Muscle layer of duodenum (tissue), 2 donors: ENCODE data around the gene FTSJ3.
"Not testable (repeated sequence)": the region's sequence is repeated elsewhere in the genome, so short reads cannot be mapped to it uniquely, and the experiment has no call there.

Source experiments
- H3K27ac ChIP-seq: one replicate; pipeline ENCODE4 v1.7.0; 2013; ENCODE audit warnings: mild to moderate bottlenecking, low read length
- H3K27me3 ChIP-seq: one replicate; pipeline ENCODE4 v1.7.0; 2013; ENCODE audit warnings: low read depth, mild to moderate bottlenecking, control low read depth, low read length
- H3K36me3 ChIP-seq, 2 donors: one replicate each; pipeline ENCODE4 v1.7.0; 2013; ENCODE audit warnings: low read length in 2 of 2, control low read depth in 1 of 2, mild to moderate bottlenecking in 1 of 2; ENCODE audit not compliant: insufficient read depth in 2 of 2, control insufficient read depth in 1 of 2
- H3K4me1 ChIP-seq, 2 donors: one replicate each; pipeline ENCODE4 v1.7.0; 2013; ENCODE audit warnings: low read length in 2 of 2, mild to moderate bottlenecking in 2 of 2, control low read depth in 1 of 2, moderate library complexity in 1 of 2; ENCODE audit not compliant: insufficient read depth in 2 of 2, control insufficient read depth in 1 of 2
- H3K4me3 ChIP-seq, 2 donors: one replicate each; pipeline ENCODE4 v1.7.0; 2013; ENCODE audit warnings: low read length in 2 of 2, low read depth in 1 of 2, mild to moderate bottlenecking in 1 of 2
- H3K9me3 ChIP-seq, 2 donors: one replicate each; pipeline ENCODE4 v1.7.0; 2013; ENCODE audit warnings: low read length in 2 of 2, control low read depth in 1 of 2, mild to moderate bottlenecking in 1 of 2; ENCODE audit not compliant: control insufficient read depth in 1 of 2
- donor health status: healthy.

Gene FTSJ3

GRCh38 chr17:63827002-63827800 lies at the start of gene FTSJ3, which contains the start of gene PSMC5:
TSS of gene FTSJ3 (minus strand) at chr17:63827663. CDS start at chr17:63826902, 761 bp downstream.
TSS of gene PSMC5 (plus strand) at chr17:63827431. CDS start at chr17:63827491, 60 bp downstream.
- peaks cover 60 to 62% of the 10 kb centered on the region in 2 donors for H3K36me3 ChIP-seq
- H3K27ac ChIP-seq: peak within 1 kb of the TSS; percentile 97
- H3K4me1 ChIP-seq: peaks cover 13 to 24% of the 10 kb centered on the region in 2 donors
- H3K9me3 ChIP-seq: no peaks in the 10 kb centered on the region
- peak within 1 kb of the TSS; percentile 85 to 87 for H3K4me3 ChIP-seq
- H3K27me3 ChIP-seq: no peaks in the 10 kb centered on the region

GRCh38 chr17:63874693-63875092 lies 47.2 kb upstream of the FTSJ3 start:
- H3K27me3 ChIP-seq, H3K27ac ChIP-seq, H3K4me3 ChIP-seq, H3K4me1 ChIP-seq, H3K9me3 ChIP-seq, H3K36me3 ChIP-seq: not testable (repeated sequence)

- H3K4me3 ChIP-seq, H3K9me3 ChIP-seq, H3K4me1 ChIP-seq, H3K36me3 ChIP-seq, H3K27ac ChIP-seq, H3K27me3 ChIP-seq: not testable (repeated sequence)
Observed at GRCh38 chr17:63874061-63874626, 46.7 kb upstream of the FTSJ3 start.

- not testable (repeated sequence) for H3K4me1 ChIP-seq, H3K4me3 ChIP-seq, H3K9me3 ChIP-seq, H3K27me3 ChIP-seq, H3K36me3 ChIP-seq, H3K27ac ChIP-seq
Observed at GRCh38 chr17:63873577-63873976, 46.1 kb upstream of the FTSJ3 start, which contains the start of gene CSH2. TSS of gene CSH2 (minus strand) at chr17:63873677. CDS start at chr17:63873614, 63 bp downstream.

- not testable (repeated sequence) for H3K4me3 ChIP-seq, H3K36me3 ChIP-seq, H3K9me3 ChIP-seq, H3K27ac ChIP-seq, H3K4me1 ChIP-seq, H3K27me3 ChIP-seq
Observed at GRCh38 chr17:63871646-63872365, 44.3 kb upstream of the FTSJ3 start.

GRCh38 chr17:63870292-63870665 lies 42.8 kb upstream of the FTSJ3 start:
- not testable (repeated sequence) for H3K27ac ChIP-seq, H3K4me3 ChIP-seq, H3K9me3 ChIP-seq, H3K4me1 ChIP-seq, H3K36me3 ChIP-seq, H3K27me3 ChIP-seq

- H3K9me3 ChIP-seq, H3K27ac ChIP-seq, H3K4me3 ChIP-seq, H3K36me3 ChIP-seq, H3K27me3 ChIP-seq, H3K4me1 ChIP-seq: not testable (repeated sequence)
Observed at GRCh38 chr17:63869491-63870291, 42.2 kb upstream of the FTSJ3 start.

- not testable (repeated sequence) for H3K4me1 ChIP-seq, H3K9me3 ChIP-seq, H3K27ac ChIP-seq, H3K36me3 ChIP-seq, H3K4me3 ChIP-seq, H3K27me3 ChIP-seq
Observed at GRCh38 chr17:63866625-63867024, 39.2 kb upstream of the FTSJ3 start.

- Histone ChIP-seq H3K4me3 (no peak overlapping the region), H3K4me1 (no peaks in the 10 kb centered on the region), H3K27me3 (no peaks in the 10 kb centered on the region), H3K9me3 (no peaks in the 10 kb centered on the region), H3K27ac (no peak overlapping the region), H3K36me3 (no peaks in the 10 kb centered on the region)
Observed at GRCh38 chr17:63859257-63859656, 31.8 kb upstream of the FTSJ3 start.

GRCh38 chr17:63856425-63856824 lies 29.0 kb upstream of the FTSJ3 start:
- H3K27ac ChIP-seq, H3K9me3 ChIP-seq, H3K4me3 ChIP-seq, H3K36me3 ChIP-seq, H3K27me3 ChIP-seq, H3K4me1 ChIP-seq: not testable (repeated sequence)

- no peaks in the 10 kb centered on the region for H3K36me3 ChIP-seq
- no peaks in the 10 kb centered on the region for H3K27me3 ChIP-seq
- no peak overlapping the region for H3K27ac ChIP-seq
- no peak overlapping the region for H3K4me3 ChIP-seq
- H3K4me1 ChIP-seq: no peaks in the 10 kb centered on the region
- H3K9me3 ChIP-seq: no peaks in the 10 kb centered on the region
Observed at GRCh38 chr17:63855185-63855584, 27.7 kb upstream of the FTSJ3 start.
